Fibroblast of villous mesenchyme (primary cell): ENCODE results near the gene ITSN2. TPM values are rescaled to one million over a fixed set of nuclear protein-coding genes. Genes with fewer than 3 reads are reported as not detected.

ENCODE experiments used
- DNase-seq: peaks from one replicate; pipeline ENCODE4 v3.0.0-alpha.2; 2010; ENCODE audit warnings: low read depth
- H3K4me3 ChIP-seq: 2 replicates; pipeline ENCODE4 v1.5.1; 2011; ENCODE audit warnings: low read depth, mild to moderate bottlenecking, low read length
- CTCF ChIP-seq: IDR thresholded peaks from 2 replicates; pipeline ENCODE4 v1.5.1; 2012; ENCODE audit warnings: low read depth, mild to moderate bottlenecking, low read length; ENCODE audit not compliant: insufficient read depth
- total RNA-seq: library from RNA; depleted of rRNA; stranded (reverse); fragments of >200 nt; gene quantifications from 2 replicates; pipeline ENCODE4 v1.2.3, GENCODE V29; 2012

Gene ITSN2
- total RNA-seq, 1 donor: 35.8 TPM

GRCh38 chr2:24287171-24287570, 73.2 kb downstream of the ITSN2 start:
- no peak for DNase-seq
- TF ChIP-seq CTCF: no peak
- H3K4me3 ChIP-seq: no peak overlapping the region

GRCh38 chr2:24285484-24286152, 74.7 kb downstream of the ITSN2 start:
- no peak for DNase-seq
- TF ChIP-seq CTCF: no peak
- H3K4me3 ChIP-seq: no peak overlapping the region

- no peak for TF ChIP-seq CTCF
- DNase-seq: no peak
Measured at GRCh38 chr2:24280645-24281044, 79.7 kb downstream of the ITSN2 start.

GRCh38 chr2:24280161-24280560, 80.2 kb downstream of the ITSN2 start:
- DNase-seq: no peak
- H3K4me3 ChIP-seq: no peak overlapping the region
- TF ChIP-seq CTCF: no peak

More at GRCh38 chr2:24280645-24281044, 79.7 kb downstream of the ITSN2 start:
- H3K4me3 ChIP-seq: no peak overlapping the region

- no peak for TF ChIP-seq CTCF
- no peak overlapping the region for H3K4me3 ChIP-seq
- DNase-seq: no peak
Measured at GRCh38 chr2:24276349-24276899, 83.9 kb downstream of the ITSN2 start.

- DNase-seq: no peak
- TF ChIP-seq CTCF: no peak
- no peak overlapping the region for H3K4me3 ChIP-seq
Measured at GRCh38 chr2:24274809-24275208, 85.5 kb downstream of the ITSN2 start.

GRCh38 chr2:24273598-24273997, 86.7 kb downstream of the ITSN2 start:
- TF ChIP-seq CTCF: no peak
- H3K4me3 ChIP-seq: no peak overlapping the region
- no peak for DNase-seq
